IMR-90 (cell line): ENCODE data around the gene CYB5B. TPM values are rescaled to one million over a fixed set of nuclear protein-coding genes. Genes with fewer than 3 reads are reported as not detected.

Experiments used
- ATAC-seq: fragments of 200-7000 bp; cut with Tn5 transposase; 2 replicates; pipeline ENCODE4 v1.9.1; 2020; ENCODE audit warnings: low read depth, mild to moderate bottlenecking, moderate library complexity
- BruUV-seq: library from RNA; stranded (reverse); fragments of 400-500 nt; replicated peaks from 2 replicates; lab custom pipeline; 2021; lab: Mats Ljungman, UMichigan
- CTCF ChIA-PET: fragments of 300-600 bp; formaldehyde crosslinking; extraction: SDS; loops from one replicate; lab custom pipeline; 2021; ENCODE audit warnings: antibody characterized with exemption; lab: Yijun Ruan, JAX
- POLR2A ChIA-PET: fragments of 300-600 bp; sonication (Branson Sonifier 250); formaldehyde crosslinking; loops from one replicate; lab custom pipeline; 2022; ENCODE audit warnings: antibody characterized with exemption; ENCODE audit not compliant: unreplicated experiment; lab: Charles Lee
- DNase-seq: peaks from one replicate; pipeline ENCODE4 v3.0.0; 2013
- H2AFZ ChIP-seq: replicated peaks from 2 replicates; pipeline ENCODE3; 2013; ENCODE audit warnings: low read length, mild to moderate bottlenecking; ENCODE audit not compliant: poor library complexity
- H2AK5ac ChIP-seq: 2 replicates; pipeline ENCODE4 v1.6.1; 2013; ENCODE audit warnings: low read depth, low read length, inconsistent platforms
- H2AK9ac ChIP-seq: replicated peaks from 2 replicates; pipeline ENCODE3; 2013; ENCODE audit warnings: mild to moderate bottlenecking, low read depth, low read length, moderate library complexity; ENCODE audit not compliant: poor library complexity
- H2BK120ac ChIP-seq: 2 replicates; pipeline ENCODE4 v1.6.1; 2013; ENCODE audit warnings: low read depth, low read length, inconsistent platforms
- H2BK15ac ChIP-seq: 3 replicates; pipeline ENCODE4 v1.6.1; 2013; ENCODE audit warnings: low read depth, low read length, inconsistent platforms
- H2BK20ac ChIP-seq: 2 replicates; pipeline ENCODE4 v1.6.1; 2013; ENCODE audit warnings: low read depth, mild to moderate bottlenecking, inconsistent platforms, low read length, moderate library complexity
- H2BK5ac ChIP-seq: 2 replicates; pipeline ENCODE4 v1.6.1; 2013; ENCODE audit warnings: mild to moderate bottlenecking, low read depth, low read length, inconsistent platforms; ENCODE audit not compliant: poor library complexity, severe bottlenecking
- H3K14ac ChIP-seq: replicated peaks from 2 replicates; pipeline ENCODE4 v1.6.1; 2013; ENCODE audit warnings: low read depth, low read length, inconsistent platforms
- H3K18ac ChIP-seq: 2 replicates; pipeline ENCODE4 v1.6.1; 2013; ENCODE audit warnings: low read depth, low read length, control low read depth
- H3K23ac ChIP-seq: 2 replicates; pipeline ENCODE4 v1.6.1; 2013; ENCODE audit warnings: low read depth, low read length, inconsistent platforms
- H3K27ac ChIP-seq: 2 replicates; pipeline ENCODE4 v1.5.1; 2013; ENCODE audit warnings: mild to moderate bottlenecking, control low read depth, low read length; ENCODE audit not compliant: insufficient read depth
- H3K27me3 ChIP-seq: 2 replicates; pipeline ENCODE4 v1.6.1; 2013; ENCODE audit warnings: low read length; ENCODE audit not compliant: control insufficient read depth, insufficient read depth
- H3K36me3 ChIP-seq: 2 replicates; pipeline ENCODE4 v1.6.1; 2013; ENCODE audit warnings: low read length, mixed read lengths; ENCODE audit not compliant: control insufficient read depth, insufficient read depth
- H3K4ac ChIP-seq: 2 replicates; pipeline ENCODE4 v1.6.1; 2013; ENCODE audit warnings: low read depth, low read length, inconsistent platforms
- H3K4me1 ChIP-seq: 2 replicates; pipeline ENCODE4 v1.6.1; 2013; ENCODE audit warnings: low read length, mixed read lengths; ENCODE audit not compliant: control insufficient read depth, insufficient read depth
- H3K4me2 ChIP-seq: 2 replicates; pipeline ENCODE4 v1.6.1; 2013; ENCODE audit warnings: low read depth, mild to moderate bottlenecking, control low read depth, low read length, moderate library complexity
- H3K4me3 ChIP-seq: 2 replicates; pipeline ENCODE4 v1.5.1; 2013; ENCODE audit warnings: low read depth, mild to moderate bottlenecking, control low read depth, low read length, moderate library complexity; ENCODE audit not compliant: insufficient read depth
- H3K56ac ChIP-seq: 2 replicates; pipeline ENCODE4 v1.6.1; 2013; ENCODE audit warnings: low read length, inconsistent platforms; ENCODE audit not compliant: insufficient read depth; ENCODE audit errors: extremely low read depth
- H3K79me1 ChIP-seq, 2 experiments: 2 replicates each; pipeline ENCODE4 v1.6.1; 2013; ENCODE audit warnings: low read length in 2 of 2, inconsistent platforms in 1 of 2, low read depth in 1 of 2
- H3K9ac ChIP-seq: 2 replicates; pipeline ENCODE4 v1.6.1; 2013; ENCODE audit warnings: low read depth, low read length, control low read depth
- H3K9me1 ChIP-seq: 2 replicates; pipeline ENCODE4 v1.6.1; 2013; ENCODE audit warnings: low read length, inconsistent platforms; ENCODE audit not compliant: insufficient read depth
- H3K9me3 ChIP-seq: 2 replicates; pipeline ENCODE4 v1.6.1; 2013; ENCODE audit warnings: low read length; ENCODE audit not compliant: control insufficient read depth, insufficient read depth
- H4K20me1 ChIP-seq: 2 replicates; pipeline ENCODE4 v1.6.1; 2013; ENCODE audit warnings: low read length, inconsistent platforms; ENCODE audit not compliant: insufficient read depth
- H4K5ac ChIP-seq: 2 replicates; pipeline ENCODE4 v1.6.1; 2013; ENCODE audit warnings: mild to moderate bottlenecking, low read depth, low read length, control low read depth
- H4K8ac ChIP-seq, 2 experiments: 2 replicates each; pipeline ENCODE4 v1.6.1; 2013; ENCODE audit warnings: low read depth in 2 of 2, low read length in 2 of 2, control low read depth in 1 of 2, inconsistent platforms in 1 of 2
- H4K91ac ChIP-seq: 2 replicates; pipeline ENCODE4 v1.6.1; 2013; ENCODE audit warnings: low read depth, low read length, inconsistent platforms; ENCODE audit not compliant: insufficient read depth
- BHLHE40 ChIP-seq: fragments of 150-350 bp; IDR thresholded peaks from 2 replicates; pipeline ENCODE4 v1.6.1; 2016; ENCODE audit warnings: mild to moderate bottlenecking, low read depth, low read length
- CEBPB ChIP-seq: IDR thresholded peaks from 2 replicates; pipeline ENCODE4 v1.6.1; 2012; ENCODE audit warnings: low read depth, low read length, improper control_type of control experiment
- CHD1 ChIP-seq: IDR thresholded peaks from 2 replicates; pipeline ENCODE4 v1.6.1; 2012; ENCODE audit warnings: low read depth, low read length, improper control_type of control experiment
- CTCF ChIP-seq: conservative IDR thresholded peaks from 2 replicates; pipeline ENCODE4 v1.5.1; 2012; ENCODE audit warnings: mild to moderate bottlenecking, low read depth, low read length, improper control_type of control experiment
- FOS ChIP-seq: fragments of 150-350 bp; IDR thresholded peaks from 2 replicates; pipeline ENCODE4 v1.6.1; 2016; ENCODE audit warnings: low read depth, low read length
- MAFK ChIP-seq: IDR thresholded peaks from 2 replicates; pipeline ENCODE4 v1.6.1; 2012; ENCODE audit warnings: low read depth, low read length, improper control_type of control experiment
- MAZ ChIP-seq: IDR thresholded peaks from 2 replicates; pipeline ENCODE4 v1.6.1; 2012; ENCODE audit warnings: low read depth, mild to moderate bottlenecking, low read length, improper control_type of control experiment, moderate library complexity, borderline replicate concordance
- MXI1 ChIP-seq: IDR thresholded peaks from 2 replicates; pipeline ENCODE4 v1.6.1; 2012; ENCODE audit warnings: low read depth, mild to moderate bottlenecking, low read length, moderate library complexity, borderline replicate concordance
- NFE2L2 ChIP-seq: fragments of 150-350 bp; IDR thresholded peaks from 2 replicates; pipeline ENCODE4 v1.6.1; 2016; ENCODE audit warnings: low read depth, mild to moderate bottlenecking, low read length
- POLR2A ChIP-seq: IDR thresholded peaks from 2 replicates; pipeline ENCODE4 v1.6.1; 2012; ENCODE audit warnings: mild to moderate bottlenecking, low read depth, low read length
- RAD21 ChIP-seq: IDR thresholded peaks from 2 replicates; pipeline ENCODE4 v1.6.1; 2012; ENCODE audit warnings: low read length, improper control_type of control experiment
- RCOR1 ChIP-seq: IDR thresholded peaks from 2 replicates; pipeline ENCODE4 v1.6.1; 2012; ENCODE audit warnings: mild to moderate bottlenecking, low read length, improper control_type of control experiment; ENCODE audit not compliant: insufficient replicate concordance
- RFX5 ChIP-seq: IDR thresholded peaks from 2 replicates; pipeline ENCODE4 v1.8.0; 2012; ENCODE audit warnings: low read depth, mild to moderate bottlenecking, low read length, moderate library complexity
- SMC3 ChIP-seq: fragments of 150-350 bp; IDR thresholded peaks from 2 replicates; pipeline ENCODE4 v1.6.1; 2016; ENCODE audit warnings: low read depth, mild to moderate bottlenecking, antibody characterized with exemption, low read length, moderate library complexity
- WGBS, 2 experiments: methylation state at CpG; one replicate each; pipeline versions ENCODE4 v1.1.5 to v1.1.7; 2013; ENCODE audit warnings: missing lambda C conversion rate in 2 of 2; ENCODE audit not compliant: insufficient read length in 1 of 2; ENCODE audit errors: extremely low coverage in 2 of 2; 5-methylcytosine and 5-hydroxymethylcytosine counted together
- dilution Hi-C: fragments of 300-500 bp; cut with HindIII; formaldehyde crosslinking; loops from one replicate; pipeline ENCODE4 v1.14.3; 2018; ENCODE audit warnings: low sequenced_read_pairs; ENCODE audit not compliant: unreplicated experiment
- in situ Hi-C: fragments of 300-500 bp; cut with MboI; formaldehyde crosslinking; loops from 3 replicates; pipeline ENCODE4 v1.14.3; 2019; ENCODE audit warnings: low sequenced_read_pairs, inconsistent platforms, mixed read lengths
- intact Hi-C: fragments of 100-400 bp; cut with micrococcal nuclease; formaldehyde crosslinking; loops from 2 replicates; pipeline ENCODE4 v1.10.0; 2022
- polyA plus RNA-seq, 3 experiments: library from polyadenylated mRNA; depleted of rRNA; stranded (reverse); fragments of >200 nt; gene quantifications; 2 replicates each; pipeline ENCODE4 v1.2.3, GENCODE V29; 2012; ENCODE audit warnings: low replicate concordance in 1 of 3
- total RNA-seq: library from RNA; depleted of rRNA; stranded (reverse); fragments of >200 nt; gene quantifications from 2 replicates; pipeline ENCODE4 v1.2.3, GENCODE V29; 2012
- TF ChIP-seq, protein P1 (sequence below): fragments of 150-350 bp; IDR thresholded peaks from 2 replicates; pipeline ENCODE4 v1.6.1; 2016; ENCODE audit warnings: low read depth, mild to moderate bottlenecking, low read length, moderate library complexity, borderline replicate concordance
- TF ChIP-seq, protein P2 (sequence below): fragments of 150-350 bp; IDR thresholded peaks from 2 replicates; pipeline ENCODE4 v1.6.1; 2017; ENCODE audit warnings: mild to moderate bottlenecking, antibody characterized with exemption, low read length, low read depth

CYB5B gene
- total and polyA plus RNA-seq, 2 of the 4 experiments (the other 2 are of a cell fraction) = 100 to 102 TPM

GRCh38 chr16:69503244-69503643, 78.8 kb downstream of the CYB5B start:
- H3K56ac ChIP-seq = no peak overlapping the region
- POLR2A ChIA-PET = no interaction called here
- no peaks in the 10 kb centered on the region; the same call in 1 of the 2 replicates for H3K27me3 ChIP-seq
- H2AK9ac ChIP-seq = no peak overlapping the region
- no peak overlapping the region for H2BK5ac ChIP-seq
- no peak overlapping the region for H3K27ac ChIP-seq
- no peak overlapping the region for H2AK5ac ChIP-seq
- H2BK120ac ChIP-seq = no peak overlapping the region
- 95% methylated on average over 2 of the region's 4 CpGs; no CpG with 5 or more reads in 1 of the 2 experiments for whole genome bisulfite sequencing, 2 experiments
- H2BK20ac ChIP-seq = no peak overlapping the region
- no peaks in the 10 kb centered on the region for H3K79me1 ChIP-seq
- no peak overlapping the region for H3K4me3 ChIP-seq
- no peak overlapping the region for H3K9ac ChIP-seq
- dilution Hi-C loops = no loop called here
- H3K4me1 ChIP-seq = no peaks in the 10 kb centered on the region
- TF ChIP-seq RCOR1 (no peak), FOS (no peak), MXI1 (no peak), RFX5 (no peak), CHD1 (no peak), BHLHE40 (no peak), MAZ (no peak), SMC3 (no peak), CTCF (no peak), MAFK (no peak), NFE2L2 (no peak), POLR2A (no peak), CEBPB (no peak), RAD21 (no peak)
- TF ChIP-seq, protein P1, sequence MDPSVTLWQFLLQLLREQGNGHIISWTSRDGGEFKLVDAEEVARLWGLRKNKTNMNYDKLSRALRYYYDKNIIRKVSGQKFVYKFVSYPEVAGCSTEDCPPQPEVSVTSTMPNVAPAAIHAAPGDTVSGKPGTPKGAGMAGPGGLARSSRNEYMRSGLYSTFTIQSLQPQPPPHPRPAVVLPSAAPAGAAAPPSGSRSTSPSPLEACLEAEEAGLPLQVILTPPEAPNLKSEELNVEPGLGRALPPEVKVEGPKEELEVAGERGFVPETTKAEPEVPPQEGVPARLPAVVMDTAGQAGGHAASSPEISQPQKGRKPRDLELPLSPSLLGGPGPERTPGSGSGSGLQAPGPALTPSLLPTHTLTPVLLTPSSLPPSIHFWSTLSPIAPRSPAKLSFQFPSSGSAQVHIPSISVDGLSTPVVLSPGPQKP = no peak
- TF ChIP-seq, protein P2, sequence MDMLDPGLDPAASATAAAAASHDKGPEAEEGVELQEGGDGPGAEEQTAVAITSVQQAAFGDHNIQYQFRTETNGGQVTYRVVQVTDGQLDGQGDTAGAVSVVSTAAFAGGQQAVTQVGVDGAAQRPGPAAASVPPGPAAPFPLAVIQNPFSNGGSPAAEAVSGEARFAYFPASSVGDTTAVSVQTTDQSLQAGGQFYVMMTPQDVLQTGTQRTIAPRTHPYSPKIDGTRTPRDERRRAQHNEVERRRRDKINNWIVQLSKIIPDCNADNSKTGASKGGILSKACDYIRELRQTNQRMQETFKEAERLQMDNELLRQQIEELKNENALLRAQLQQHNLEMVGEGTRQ = no peak
- H3K4ac ChIP-seq = no peak overlapping the region
- no peak overlapping the region for H3K18ac ChIP-seq
- no peaks in the 10 kb centered on the region for H3K9me3 ChIP-seq
- no peaks in the 10 kb centered on the region for H4K20me1 ChIP-seq
- H3K9me1 ChIP-seq = no peaks in the 10 kb centered on the region; the same call in 1 of the 2 replicates
- BruUV-seq = no TSS peak
- H3K4me2 ChIP-seq = no peak overlapping the region
- no peak overlapping the region for H3K14ac ChIP-seq
- no peak overlapping the region for H3K23ac ChIP-seq
- CTCF ChIA-PET = no interaction called here
- no peak overlapping the region for H2BK15ac ChIP-seq
- H4K91ac ChIP-seq = no peak overlapping the region
- H3K36me3 ChIP-seq = no peaks in the 10 kb centered on the region
- DNase-seq (no peak), ATAC-seq (no peak)
- intact Hi-C loops = no loop called here
- in situ Hi-C loops = no loop called here
- no peak overlapping the region for H4K5ac ChIP-seq
- no peak overlapping the region for H4K8ac ChIP-seq
- H2AFZ ChIP-seq = no peak overlapping the region
